Body of pancreas (tissue), 4 donors: ENCODE data around the gene TP53.

ENCODE experiments used
- CTCF ChIP-seq, 7 experiments: fragments of 450-650 bp in 4 of 7; fragments of 200-600 bp in 3 of 7; sonication (generic) in 3 of 7; IDR thresholded peaks; one replicate each; pipeline ENCODE4 v1.5.1; 2016 to 2019; ENCODE audit warnings: antibody characterized with exemption in 7 of 7
- POLR2A ChIP-seq, 3 donors: fragments of 450-650 bp; IDR thresholded peaks; one replicate each; pipeline ENCODE4 v1.6.1; 2016; ENCODE audit warnings: antibody characterized with exemption in 3 of 3, mild to moderate bottlenecking in 2 of 3

GRCh38 chr17:7632492-7632894 lies 54.8 kb downstream of the TP53 start:
- peak in 6 of 7 experiments; percentile 40 to 74 (median 52) for TF ChIP-seq CTCF (IDR thresholded peaks at IDR 0.05)
- no peak for TF ChIP-seq POLR2A (IDR thresholded peaks at IDR 0.05)
